GM12878 (cell line): ENCODE results near the gene LRRIQ1.

Experiments used
- CREM ChIP-seq: IDR thresholded peaks from 2 replicates; pipeline ENCODE4 v1.6.1; 2014; ENCODE audit warnings: antibody characterized with exemption, low read depth
- EP300 ChIP-seq, 2 experiments: fragments of 150-350 bp in 1 of 2; IDR thresholded peaks; 2 replicates each; pipeline ENCODE4 v1.6.1; 2011 to 2012; ENCODE audit warnings: low read depth in 2 of 2, low read length in 2 of 2, borderline replicate concordance in 1 of 2, improper control_type of control experiment in 1 of 2, inconsistent platforms in 1 of 2; ENCODE audit not compliant: control insufficient read depth in 1 of 2
- EZH2 ChIP-seq: IDR thresholded peaks from 2 replicates; pipeline ENCODE4 v1.6.1; 2012; ENCODE audit warnings: low read depth, mild to moderate bottlenecking, control low read depth, inconsistent platforms, low read length, borderline replicate concordance; ENCODE audit not compliant: control insufficient read depth
- SIN3A ChIP-seq: IDR thresholded peaks from 2 replicates; pipeline ENCODE4 v1.6.1; 2012; ENCODE audit warnings: low read depth, low read length, improper control_type of control experiment
- SMAD1 ChIP-seq: fragments of 450-650 bp; IDR thresholded peaks from 2 replicates; pipeline ENCODE4 v1.6.1; 2018; ENCODE audit warnings: mild to moderate bottlenecking, low read depth; ENCODE audit not compliant: partially characterized antibody
- SUZ12 ChIP-seq: fragments of 200-600 bp; sonication (generic); IDR thresholded peaks from one replicate; pipeline ENCODE4 v1.6.1; 2018; ENCODE audit warnings: antibody characterized with exemption, mild to moderate bottlenecking; ENCODE audit not compliant: unreplicated experiment
- ZNF24 ChIP-seq: fragments of 450-650 bp; IDR thresholded peaks from 2 replicates; pipeline ENCODE4 v1.6.1; 2017; ENCODE audit warnings: antibody characterized with exemption, mild to moderate bottlenecking
- ZZZ3 ChIP-seq: IDR thresholded peaks from 2 replicates; pipeline ENCODE4 v1.6.1; 2011; ENCODE audit warnings: low read depth; ENCODE audit not compliant: control insufficient read depth, insufficient read length
- TF ChIP-seq, protein P1 (sequence below): IDR thresholded peaks from 2 replicates; pipeline ENCODE4 v1.6.1; 2012; ENCODE audit warnings: low read length, inconsistent platforms
- TF ChIP-seq, protein P2 (sequence below), 3 experiments: IDR thresholded peaks in 2 of 3; conservative IDR thresholded peaks in 1 of 3; 2 replicates each; pipeline ENCODE4 v1.5.1; 2011; ENCODE audit warnings: low read depth in 3 of 3, low read length in 3 of 3, mild to moderate bottlenecking in 3 of 3, control low read depth in 2 of 3, moderate library complexity in 2 of 3, inconsistent platforms in 1 of 3, mixed read lengths in 1 of 3; ENCODE audit not compliant: control insufficient read depth in 2 of 3, insufficient read depth in 1 of 3; ENCODE audit errors: extremely low read depth in 1 of 3
- TF ChIP-seq, protein P3 (sequence below): IDR thresholded peaks from 2 replicates; pipeline ENCODE4 v1.6.1; 2012; ENCODE audit warnings: low read depth, low read length, improper control_type of control experiment
- TF ChIP-seq, protein P4 (sequence below): IDR thresholded peaks from 2 replicates; pipeline ENCODE4 v1.6.1; 2012; ENCODE audit warnings: mild to moderate bottlenecking, low read depth, low read length
- TF ChIP-seq, protein P5 (sequence below): IDR thresholded peaks from 2 replicates; pipeline ENCODE4 v1.6.1; 2011; ENCODE audit warnings: mild to moderate bottlenecking, low read depth, low read length, moderate library complexity; ENCODE audit not compliant: insufficient replicate concordance

DNA sequence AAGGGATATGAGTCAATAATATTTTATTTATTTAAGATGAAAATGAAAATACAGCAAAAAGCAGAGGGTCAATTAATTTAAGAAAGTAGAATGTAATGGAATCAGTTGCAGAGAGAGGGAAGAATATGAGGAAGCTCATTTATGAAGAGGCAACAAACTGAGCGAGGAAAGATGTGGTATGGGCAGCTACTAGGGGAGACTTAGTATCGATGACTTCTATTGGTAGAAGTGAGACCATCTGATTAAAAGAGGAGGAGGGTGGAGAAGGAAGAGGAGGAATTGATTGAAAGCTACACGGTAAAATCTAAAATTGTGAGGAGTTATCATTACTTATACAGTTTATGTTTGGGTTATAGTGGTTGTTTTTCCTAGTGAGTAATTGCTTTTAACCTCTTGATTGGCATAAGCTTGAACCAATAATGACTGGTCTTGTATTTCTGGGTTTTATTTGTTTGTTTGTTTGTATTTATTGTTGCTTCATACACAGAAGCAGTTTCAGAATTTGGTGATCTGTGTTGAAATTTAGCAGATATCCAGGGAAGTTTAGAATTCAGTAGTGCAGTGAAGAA lies 121.0 kb downstream of the LRRIQ1 start:
- no peak for TF ChIP-seq SIN3A
- TF ChIP-seq EZH2 = no peak
- no peak for TF ChIP-seq SMAD1
- no peak for TF ChIP-seq CREM
- TF ChIP-seq ZNF24 = no peak
- TF ChIP-seq, protein P1, sequence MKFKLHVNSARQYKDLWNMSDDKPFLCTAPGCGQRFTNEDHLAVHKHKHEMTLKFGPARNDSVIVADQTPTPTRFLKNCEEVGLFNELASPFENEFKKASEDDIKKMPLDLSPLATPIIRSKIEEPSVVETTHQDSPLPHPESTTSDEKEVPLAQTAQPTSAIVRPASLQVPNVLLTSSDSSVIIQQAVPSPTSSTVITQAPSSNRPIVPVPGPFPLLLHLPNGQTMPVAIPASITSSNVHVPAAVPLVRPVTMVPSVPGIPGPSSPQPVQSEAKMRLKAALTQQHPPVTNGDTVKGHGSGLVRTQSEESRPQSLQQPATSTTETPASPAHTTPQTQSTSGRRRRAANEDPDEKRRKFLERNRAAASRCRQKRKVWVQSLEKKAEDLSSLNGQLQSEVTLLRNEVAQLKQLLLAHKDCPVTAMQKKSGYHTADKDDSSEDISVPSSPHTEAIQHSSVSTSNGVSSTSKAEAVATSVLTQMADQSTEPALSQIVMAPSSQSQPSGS = no peak
- TF ChIP-seq, protein P2, sequence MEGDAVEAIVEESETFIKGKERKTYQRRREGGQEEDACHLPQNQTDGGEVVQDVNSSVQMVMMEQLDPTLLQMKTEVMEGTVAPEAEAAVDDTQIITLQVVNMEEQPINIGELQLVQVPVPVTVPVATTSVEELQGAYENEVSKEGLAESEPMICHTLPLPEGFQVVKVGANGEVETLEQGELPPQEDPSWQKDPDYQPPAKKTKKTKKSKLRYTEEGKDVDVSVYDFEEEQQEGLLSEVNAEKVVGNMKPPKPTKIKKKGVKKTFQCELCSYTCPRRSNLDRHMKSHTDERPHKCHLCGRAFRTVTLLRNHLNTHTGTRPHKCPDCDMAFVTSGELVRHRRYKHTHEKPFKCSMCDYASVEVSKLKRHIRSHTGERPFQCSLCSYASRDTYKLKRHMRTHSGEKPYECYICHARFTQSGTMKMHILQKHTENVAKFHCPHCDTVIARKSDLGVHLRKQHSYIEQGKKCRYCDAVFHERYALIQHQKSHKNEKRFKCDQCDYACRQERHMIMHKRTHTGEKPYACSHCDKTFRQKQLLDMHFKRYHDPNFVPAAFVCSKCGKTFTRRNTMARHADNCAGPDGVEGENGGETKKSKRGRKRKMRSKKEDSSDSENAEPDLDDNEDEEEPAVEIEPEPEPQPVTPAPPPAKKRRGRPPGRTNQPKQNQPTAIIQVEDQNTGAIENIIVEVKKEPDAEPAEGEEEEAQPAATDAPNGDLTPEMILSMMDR (IDR thresholded peaks at IDR 0.05 in 2 of 3, conservative IDR thresholded peaks at IDR 0.05 in 1 of 3; ENCODE audit: control insufficient read depth in 2 of 3, extremely low read depth in 1 of 3, insufficient read depth in 1 of 3, low read depth in 3 of 3, low read length in 3 of 3) = no peak
- TF ChIP-seq EP300 (IDR thresholded peaks at IDR 0.05; ENCODE audit: borderline replicate concordance in 1 of 2, control insufficient read depth in 1 of 2, low read depth in 2 of 2, low read length in 2 of 2) = no peak
- TF ChIP-seq, protein P3, sequence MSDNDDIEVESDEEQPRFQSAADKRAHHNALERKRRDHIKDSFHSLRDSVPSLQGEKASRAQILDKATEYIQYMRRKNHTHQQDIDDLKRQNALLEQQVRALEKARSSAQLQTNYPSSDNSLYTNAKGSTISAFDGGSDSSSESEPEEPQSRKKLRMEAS = no peak
- TF ChIP-seq, protein P4, sequence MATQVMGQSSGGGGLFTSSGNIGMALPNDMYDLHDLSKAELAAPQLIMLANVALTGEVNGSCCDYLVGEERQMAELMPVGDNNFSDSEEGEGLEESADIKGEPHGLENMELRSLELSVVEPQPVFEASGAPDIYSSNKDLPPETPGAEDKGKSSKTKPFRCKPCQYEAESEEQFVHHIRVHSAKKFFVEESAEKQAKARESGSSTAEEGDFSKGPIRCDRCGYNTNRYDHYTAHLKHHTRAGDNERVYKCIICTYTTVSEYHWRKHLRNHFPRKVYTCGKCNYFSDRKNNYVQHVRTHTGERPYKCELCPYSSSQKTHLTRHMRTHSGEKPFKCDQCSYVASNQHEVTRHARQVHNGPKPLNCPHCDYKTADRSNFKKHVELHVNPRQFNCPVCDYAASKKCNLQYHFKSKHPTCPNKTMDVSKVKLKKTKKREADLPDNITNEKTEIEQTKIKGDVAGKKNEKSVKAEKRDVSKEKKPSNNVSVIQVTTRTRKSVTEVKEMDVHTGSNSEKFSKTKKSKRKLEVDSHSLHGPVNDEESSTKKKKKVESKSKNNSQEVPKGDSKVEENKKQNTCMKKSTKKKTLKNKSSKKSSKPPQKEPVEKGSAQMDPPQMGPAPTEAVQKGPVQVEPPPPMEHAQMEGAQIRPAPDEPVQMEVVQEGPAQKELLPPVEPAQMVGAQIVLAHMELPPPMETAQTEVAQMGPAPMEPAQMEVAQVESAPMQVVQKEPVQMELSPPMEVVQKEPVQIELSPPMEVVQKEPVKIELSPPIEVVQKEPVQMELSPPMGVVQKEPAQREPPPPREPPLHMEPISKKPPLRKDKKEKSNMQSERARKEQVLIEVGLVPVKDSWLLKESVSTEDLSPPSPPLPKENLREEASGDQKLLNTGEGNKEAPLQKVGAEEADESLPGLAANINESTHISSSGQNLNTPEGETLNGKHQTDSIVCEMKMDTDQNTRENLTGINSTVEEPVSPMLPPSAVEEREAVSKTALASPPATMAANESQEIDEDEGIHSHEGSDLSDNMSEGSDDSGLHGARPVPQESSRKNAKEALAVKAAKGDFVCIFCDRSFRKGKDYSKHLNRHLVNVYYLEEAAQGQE = no peak
- TF ChIP-seq ZZZ3 = no peak
- no peak for TF ChIP-seq SUZ12
- TF ChIP-seq, protein P5, sequence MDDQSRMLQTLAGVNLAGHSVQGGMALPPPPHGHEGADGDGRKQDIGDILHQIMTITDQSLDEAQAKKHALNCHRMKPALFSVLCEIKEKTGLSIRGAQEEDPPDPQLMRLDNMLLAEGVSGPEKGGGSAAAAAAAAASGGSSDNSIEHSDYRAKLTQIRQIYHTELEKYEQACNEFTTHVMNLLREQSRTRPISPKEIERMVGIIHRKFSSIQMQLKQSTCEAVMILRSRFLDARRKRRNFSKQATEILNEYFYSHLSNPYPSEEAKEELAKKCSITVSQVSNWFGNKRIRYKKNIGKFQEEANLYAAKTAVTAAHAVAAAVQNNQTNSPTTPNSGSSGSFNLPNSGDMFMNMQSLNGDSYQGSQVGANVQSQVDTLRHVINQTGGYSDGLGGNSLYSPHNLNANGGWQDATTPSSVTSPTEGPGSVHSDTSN = no peak
